ENCODE data around the gene SLC35F3. TPM values are rescaled to one million over a fixed set of nuclear protein-coding genes. Genes with fewer than 3 reads are reported as not detected.

Gene SLC35F3
- total and polyA plus RNA-seq, 9 of the 15 experiments (the other 6 are each of a cell fraction or from before 2014, with no cell fraction given) = 0.04 to 0.07 (median 0.04) TPM; not detected in 6

DNA sequence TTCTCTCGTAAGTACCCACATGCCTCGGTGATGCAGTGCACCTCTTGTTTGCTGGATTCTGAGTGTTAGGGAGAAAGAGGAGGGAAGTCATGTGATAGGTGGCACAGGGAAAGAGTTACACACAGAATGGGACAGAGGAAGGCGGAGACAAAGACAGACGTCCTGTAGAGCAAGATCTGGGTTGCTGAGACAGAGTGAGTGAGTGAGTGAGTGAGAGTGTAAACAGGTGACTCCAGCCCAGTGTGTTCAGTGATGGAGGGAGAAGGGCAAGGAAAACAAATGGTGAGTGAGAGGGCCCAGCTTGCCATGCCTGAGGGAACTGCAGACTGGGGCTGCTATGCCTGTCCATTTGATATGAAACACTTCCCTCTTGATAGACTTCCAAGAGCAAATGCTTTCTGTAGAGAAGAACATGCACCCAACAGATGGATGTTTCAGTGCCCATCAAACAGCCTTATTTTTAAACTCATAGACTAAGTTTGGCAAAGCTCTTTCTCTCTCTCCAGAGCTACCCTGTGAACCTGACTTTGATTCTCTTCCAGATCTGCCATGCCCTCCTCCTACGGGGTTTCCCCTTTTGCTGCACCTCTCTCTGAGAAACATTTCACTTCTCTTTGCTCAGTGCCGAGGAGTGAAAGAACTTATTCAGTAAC is 258.9 kb downstream of the SLC35F3 start:
- H3K36me3 ChIP-seq (ENCODE audit: control insufficient read depth, insufficient read depth, low read length) = no peaks in the 10 kb centered on the region
- no peak overlapping the region for H3K4me3 ChIP-seq
- DNase-seq (ENCODE audit: extremely low read depth in 1 of 4, low spot score in 3 of 4) (no peak), FAIRE-seq (no peak), ATAC-seq (no peak)
- POLR2A ChIA-PET = no interaction called here
- TF ChIP-seq ZNF586 (CRISPR knock-in tag; conservative IDR thresholded peaks at IDR 0.05) (no peak), KAT7 (CRISPR knock-in tag; IDR thresholded peaks at IDR 0.05; ENCODE audit: borderline replicate concordance) (no peak), NCOA4 (IDR thresholded peaks at IDR 0.05; ENCODE audit: partially characterized antibody) (no peak), PTRF (tag; IDR thresholded peaks at IDR 0.05) (no peak), XRCC5 (IDR thresholded peaks at IDR 0.05; ENCODE audit: low read depth, low read length) (no peak), C11orf30 (IDR thresholded peaks at IDR 0.05; ENCODE audit: low read depth) (no peak), HMGN3 (IDR thresholded peaks at IDR 0.05; ENCODE audit: borderline replicate concordance, extremely low read depth, insufficient read length, low read depth, low read length) (no peak), CCAR2 (IDR thresholded peaks at IDR 0.05; ENCODE audit: low read depth, low read length) (no peak), TAF7 (tag; IDR thresholded peaks at IDR 0.05) (no peak), ZNF224 (CRISPR knock-in tag; IDR thresholded peaks at IDR 0.05) (no peak), ZNF668 (CRISPR knock-in tag; IDR thresholded peaks at IDR 0.05) (no peak), NFRKB (IDR thresholded peaks at IDR 0.05; ENCODE audit: low read depth) (no peak), RCOR1 (IDR thresholded peaks at IDR 0.05; ENCODE audit: borderline replicate concordance in 1 of 2, low read depth in 2 of 2, low read length in 2 of 2) (no peak), PCBP1 (IDR thresholded peaks at IDR 0.05; ENCODE audit: low read depth, low read length, poor library complexity, severe bottlenecking) (no peak)
- TF ChIP-seq, protein P1, sequence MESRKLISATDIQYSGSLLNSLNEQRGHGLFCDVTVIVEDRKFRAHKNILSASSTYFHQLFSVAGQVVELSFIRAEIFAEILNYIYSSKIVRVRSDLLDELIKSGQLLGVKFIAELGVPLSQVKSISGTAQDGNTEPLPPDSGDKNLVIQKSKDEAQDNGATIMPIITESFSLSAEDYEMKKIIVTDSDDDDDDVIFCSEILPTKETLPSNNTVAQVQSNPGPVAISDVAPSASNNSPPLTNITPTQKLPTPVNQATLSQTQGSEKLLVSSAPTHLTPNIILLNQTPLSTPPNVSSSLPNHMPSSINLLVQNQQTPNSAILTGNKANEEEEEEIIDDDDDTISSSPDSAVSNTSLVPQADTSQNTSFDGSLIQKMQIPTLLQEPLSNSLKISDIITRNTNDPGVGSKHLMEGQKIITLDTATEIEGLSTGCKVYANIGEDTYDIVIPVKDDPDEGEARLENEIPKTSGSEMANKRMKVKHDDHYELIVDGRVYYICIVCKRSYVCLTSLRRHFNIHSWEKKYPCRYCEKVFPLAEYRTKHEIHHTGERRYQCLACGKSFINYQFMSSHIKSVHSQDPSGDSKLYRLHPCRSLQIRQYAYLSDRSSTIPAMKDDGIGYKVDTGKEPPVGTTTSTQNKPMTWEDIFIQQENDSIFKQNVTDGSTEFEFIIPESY (CRISPR knock-in tag; IDR thresholded peaks at IDR 0.05) = no peak
- TF ChIP-seq, protein P2, sequence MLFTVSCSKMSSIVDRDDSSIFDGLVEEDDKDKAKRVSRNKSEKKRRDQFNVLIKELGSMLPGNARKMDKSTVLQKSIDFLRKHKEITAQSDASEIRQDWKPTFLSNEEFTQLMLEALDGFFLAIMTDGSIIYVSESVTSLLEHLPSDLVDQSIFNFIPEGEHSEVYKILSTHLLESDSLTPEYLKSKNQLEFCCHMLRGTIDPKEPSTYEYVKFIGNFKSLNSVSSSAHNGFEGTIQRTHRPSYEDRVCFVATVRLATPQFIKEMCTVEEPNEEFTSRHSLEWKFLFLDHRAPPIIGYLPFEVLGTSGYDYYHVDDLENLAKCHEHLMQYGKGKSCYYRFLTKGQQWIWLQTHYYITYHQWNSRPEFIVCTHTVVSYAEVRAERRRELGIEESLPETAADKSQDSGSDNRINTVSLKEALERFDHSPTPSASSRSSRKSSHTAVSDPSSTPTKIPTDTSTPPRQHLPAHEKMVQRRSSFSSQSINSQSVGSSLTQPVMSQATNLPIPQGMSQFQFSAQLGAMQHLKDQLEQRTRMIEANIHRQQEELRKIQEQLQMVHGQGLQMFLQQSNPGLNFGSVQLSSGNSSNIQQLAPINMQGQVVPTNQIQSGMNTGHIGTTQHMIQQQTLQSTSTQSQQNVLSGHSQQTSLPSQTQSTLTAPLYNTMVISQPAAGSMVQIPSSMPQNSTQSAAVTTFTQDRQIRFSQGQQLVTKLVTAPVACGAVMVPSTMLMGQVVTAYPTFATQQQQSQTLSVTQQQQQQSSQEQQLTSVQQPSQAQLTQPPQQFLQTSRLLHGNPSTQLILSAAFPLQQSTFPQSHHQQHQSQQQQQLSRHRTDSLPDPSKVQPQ (CRISPR knock-in tag; IDR thresholded peaks at IDR 0.05; ENCODE audit: borderline replicate concordance) = no peak
- TF ChIP-seq, protein P3, sequence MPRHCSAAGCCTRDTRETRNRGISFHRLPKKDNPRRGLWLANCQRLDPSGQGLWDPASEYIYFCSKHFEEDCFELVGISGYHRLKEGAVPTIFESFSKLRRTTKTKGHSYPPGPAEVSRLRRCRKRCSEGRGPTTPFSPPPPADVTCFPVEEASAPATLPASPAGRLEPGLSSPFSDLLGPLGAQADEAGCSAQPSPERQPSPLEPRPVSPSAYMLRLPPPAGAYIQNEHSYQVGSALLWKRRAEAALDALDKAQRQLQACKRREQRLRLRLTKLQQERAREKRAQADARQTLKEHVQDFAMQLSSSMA (CRISPR knock-in tag; IDR thresholded peaks at IDR 0.05) = no peak
- no peaks in the 10 kb centered on the region for H3K9me3 ChIP-seq (replicated peaks; ENCODE audit: control insufficient read depth, insufficient read depth, low read depth, low read length)
- H3K27ac ChIP-seq (ENCODE audit: extremely low read depth, low read depth, low read length) = no peak overlapping the region
- in situ Hi-C loops (cut with MboI) = no loop called here
- 0% methylated on average over 6 of the region's 6 CpGs for WGBS (ENCODE audit: insufficient coverage, low coverage, missing lambda C conversion rate)
- intact Hi-C loops (cut with micrococcal nuclease) = no loop called here
- H3K79me2 ChIP-seq (ENCODE audit: control insufficient read depth, insufficient read depth, low read length) = no peaks in the 10 kb centered on the region
- H3K4me1 ChIP-seq (replicated peaks in 1 of 2; ENCODE audit: control insufficient read depth in 2 of 2, insufficient read depth in 2 of 2, low read length in 2 of 2) = no peaks in the 10 kb centered on the region
- H3K9me1 ChIP-seq (ENCODE audit: control insufficient read depth, insufficient read depth, low read length) = no peaks in the 10 kb centered on the region
- no peak overlapping the region for H3K9ac ChIP-seq (ENCODE audit: insufficient read depth in 1 of 2, low read depth in 2 of 2, low read length in 2 of 2)
- H2AFZ ChIP-seq (ENCODE audit: low read depth, low read length) = no peak overlapping the region
- H3K4me2 ChIP-seq (ENCODE audit: insufficient read depth, low read length) = no peak overlapping the region
- no TSS peak for BruUV-seq (replicated peaks)
- peaks cover 0 to 7% of the 10 kb centered on the region in 2 experiments; a peak in 3 of 5 replicates for H3K27me3 ChIP-seq (ENCODE audit: control insufficient read depth in 2 of 2, insufficient read depth in 2 of 2, low read length in 2 of 2)
- CTCF ChIA-PET (ENCODE audit: low intra/inter-chr PET ratio) = no interaction called here
- no peaks in the 10 kb centered on the region for H4K20me1 ChIP-seq (replicated peaks; ENCODE audit: control insufficient read depth, insufficient read depth, low read length)

Measured in K562 (cell line).